Peyer's patch (tissue), 4 donors: ENCODE data around the gene FOSL1. TPM values are rescaled to one million over a fixed set of nuclear protein-coding genes. Genes with fewer than 3 reads are reported as not detected.

Source experiments
- DNase-seq, 3 donors: peaks; one replicate each; pipeline ENCODE4 v3.0.0-alpha.2; 2017 to 2019
- H3K27ac ChIP-seq, 4 donors: fragments of 200-600 bp; sonication (generic); one replicate each; pipeline ENCODE4 v1.5.1; 2016 to 2019
- H3K27me3 ChIP-seq, 2 donors: fragments of 200-600 bp; sonication (generic); one replicate each; pipeline ENCODE4 v1.5.1; 2019
- H3K36me3 ChIP-seq, 3 donors: fragments of 200-600 bp; sonication (generic); one replicate each; pipeline ENCODE4 v1.5.1; 2016 to 2019
- H3K4me1 ChIP-seq, 4 donors: fragments of 200-600 bp; sonication (generic); one replicate each; pipeline ENCODE4 v1.5.1; 2016 to 2019
- H3K4me3 ChIP-seq, 4 donors: fragments of 200-600 bp; sonication (generic); 1 replicate in 3 of 4; 2 replicates in 1 of 4; pipeline ENCODE4 v1.5.1; 2016 to 2019; ENCODE audit warnings: mild to moderate bottlenecking in 1 of 4
- H3K9me3 ChIP-seq, 4 donors: fragments of 200-600 bp; sonication (generic); one replicate each; pipeline ENCODE4 v1.5.1; 2016 to 2019; ENCODE audit warnings: mild to moderate bottlenecking in 1 of 4
- POLR2A ChIP-seq, 2 donors: fragments of 450-650 bp; IDR thresholded peaks; one replicate each; pipeline ENCODE4 v1.5.1; 2017; ENCODE audit warnings: antibody characterized with exemption in 2 of 2, mild to moderate bottlenecking in 2 of 2, moderate library complexity in 2 of 2
- total RNA-seq, 4 donors: library from RNA; depleted of rRNA; stranded (reverse); fragments of >200 nt; gene quantifications; one replicate each; pipeline ENCODE4 v1.1.0, GENCODE V29; 2016
- TF ChIP-seq, protein P1 (sequence below), 6 experiments: fragments of 450-650 bp in 4 of 6; fragments of 200-600 bp in 2 of 6; sonication (generic) in 1 of 6; IDR thresholded peaks; one replicate each; pipeline ENCODE4 v1.5.1; 2017 to 2019; ENCODE audit warnings: antibody characterized with exemption in 6 of 6, mild to moderate bottlenecking in 3 of 6, moderate library complexity in 1 of 6

FOSL1 gene
- total RNA-seq, 4 donors from 2014 or later: 1.5 to 7.4 (median 1.7) TPM; not detected in 1

DNA sequence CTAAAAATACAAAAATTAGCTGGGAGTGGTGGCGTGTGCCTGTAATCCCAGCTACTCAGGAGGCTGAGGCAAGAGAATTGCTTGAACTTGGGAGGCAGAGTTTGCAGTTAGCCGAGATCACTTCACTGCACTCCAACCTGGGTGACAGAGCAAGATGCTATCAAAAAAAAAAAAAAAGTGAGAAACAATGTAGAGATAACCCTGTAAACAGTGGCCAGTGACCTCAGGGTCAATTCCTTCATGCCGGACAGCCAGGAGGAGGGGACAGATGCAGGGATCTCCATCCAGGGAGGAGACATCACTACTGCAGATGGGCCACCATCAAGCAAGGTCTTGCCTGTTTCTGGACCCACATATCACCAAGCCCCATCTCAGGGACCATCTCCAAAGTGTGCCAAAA, 52.4 kb downstream of the FOSL1 start:
- Histone ChIP-seq H3K9me3 (no peaks in the 10 kb centered on the region), H3K4me1 (peaks cover 0 to 28% (median 5%) of the 10 kb centered on the region in 4 donors)
- no peak for TF ChIP-seq POLR2A (IDR thresholded peaks at IDR 0.05)
- TF ChIP-seq, protein P1, sequence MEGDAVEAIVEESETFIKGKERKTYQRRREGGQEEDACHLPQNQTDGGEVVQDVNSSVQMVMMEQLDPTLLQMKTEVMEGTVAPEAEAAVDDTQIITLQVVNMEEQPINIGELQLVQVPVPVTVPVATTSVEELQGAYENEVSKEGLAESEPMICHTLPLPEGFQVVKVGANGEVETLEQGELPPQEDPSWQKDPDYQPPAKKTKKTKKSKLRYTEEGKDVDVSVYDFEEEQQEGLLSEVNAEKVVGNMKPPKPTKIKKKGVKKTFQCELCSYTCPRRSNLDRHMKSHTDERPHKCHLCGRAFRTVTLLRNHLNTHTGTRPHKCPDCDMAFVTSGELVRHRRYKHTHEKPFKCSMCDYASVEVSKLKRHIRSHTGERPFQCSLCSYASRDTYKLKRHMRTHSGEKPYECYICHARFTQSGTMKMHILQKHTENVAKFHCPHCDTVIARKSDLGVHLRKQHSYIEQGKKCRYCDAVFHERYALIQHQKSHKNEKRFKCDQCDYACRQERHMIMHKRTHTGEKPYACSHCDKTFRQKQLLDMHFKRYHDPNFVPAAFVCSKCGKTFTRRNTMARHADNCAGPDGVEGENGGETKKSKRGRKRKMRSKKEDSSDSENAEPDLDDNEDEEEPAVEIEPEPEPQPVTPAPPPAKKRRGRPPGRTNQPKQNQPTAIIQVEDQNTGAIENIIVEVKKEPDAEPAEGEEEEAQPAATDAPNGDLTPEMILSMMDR (IDR thresholded peaks at IDR 0.05): no peak

DNA sequence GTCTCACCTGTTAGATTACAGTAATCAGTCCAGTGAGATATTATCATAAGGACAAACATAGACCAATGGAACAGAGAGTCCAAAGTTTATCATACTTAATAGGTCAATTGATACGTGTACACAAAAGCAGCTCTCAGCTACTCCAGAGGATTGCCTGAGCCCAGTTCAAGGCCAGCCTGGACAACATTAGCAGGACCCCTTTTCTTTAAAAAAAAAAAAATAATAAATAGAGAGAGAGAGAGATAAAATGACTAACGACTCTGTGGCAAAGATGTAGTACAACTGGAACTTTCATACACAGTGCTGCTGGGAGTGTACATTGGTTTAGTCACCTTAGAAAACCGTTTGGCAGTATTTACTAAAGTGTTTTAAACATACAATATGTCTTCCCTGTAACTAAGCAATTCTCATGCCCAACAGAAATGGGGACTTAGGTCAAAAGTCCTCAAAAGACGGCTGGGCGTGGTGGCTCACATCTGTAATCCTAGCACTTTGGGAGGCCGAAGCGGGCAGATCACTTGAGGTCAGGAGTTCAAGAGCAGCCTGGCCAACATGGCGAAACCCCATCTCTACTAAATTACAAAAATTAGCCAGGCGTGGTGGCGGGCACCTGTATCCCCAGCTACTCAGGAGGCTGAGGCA, 55.8 kb downstream of the FOSL1 start:
- Histone ChIP-seq H3K9me3 (no peaks in the 10 kb centered on the region), H3K4me3 (no peak overlapping the region), H3K36me3 (no peaks in the 10 kb centered on the region), H3K4me1 (peaks cover 0 to 14% (median 0%) of the 10 kb centered on the region in 4 donors), H3K27ac (peak overlapping the region in 2 of 4 donors; percentile 71 to 78), H3K27me3 (no peaks in the 10 kb centered on the region)
- TF ChIP-seq, protein P1 (IDR thresholded peaks at IDR 0.05): no peak
- no peak for TF ChIP-seq POLR2A (IDR thresholded peaks at IDR 0.05)
- DNase-seq: peak in 2 of 3 donors; percentile 51 to 57

More for the DNA sequence above, 52.4 kb downstream of the FOSL1 start:
- peak in 1 of 3 donors; percentile 30 for DNase-seq
- H3K27ac ChIP-seq: no peak overlapping the region
- peaks cover 0 to 19% (median 0%) of the 10 kb centered on the region in 3 donors for H3K36me3 ChIP-seq
- no peaks in the 10 kb centered on the region for H3K27me3 ChIP-seq
- no peak overlapping the region for H3K4me3 ChIP-seq

DNA sequence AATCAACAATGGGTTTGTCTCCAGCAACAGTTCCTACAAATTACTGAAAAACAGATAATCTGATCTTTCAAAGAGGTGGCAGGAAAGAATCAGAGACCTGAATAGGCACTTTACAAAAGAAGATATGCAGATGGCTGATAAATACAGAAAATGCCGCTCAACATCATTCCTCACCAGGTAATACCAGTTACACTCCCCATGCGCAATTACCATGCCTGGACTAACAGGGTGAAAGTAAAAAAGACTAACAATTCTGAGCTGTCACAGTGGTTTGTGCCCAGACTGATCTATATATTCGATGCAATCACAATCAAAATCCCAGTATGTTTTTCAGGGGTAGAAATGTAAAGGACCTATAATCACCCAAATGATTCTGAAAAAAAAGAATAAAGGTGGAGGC, 56.4 kb downstream of the FOSL1 start:
- Histone ChIP-seq H3K9me3 (no peaks in the 10 kb centered on the region), H3K27me3 (no peaks in the 10 kb centered on the region), H3K27ac (peak overlapping the region in 3 of 4 donors; percentile 19 to 78 (median 62)), H3K36me3 (no peaks in the 10 kb centered on the region), H3K4me1 (peaks cover 0 to 14% (median 0%) of the 10 kb centered on the region in 4 donors), H3K4me3 (no peak overlapping the region)
- TF ChIP-seq POLR2A (IDR thresholded peaks at IDR 0.05): no peak
- no peak for DNase-seq

DNA sequence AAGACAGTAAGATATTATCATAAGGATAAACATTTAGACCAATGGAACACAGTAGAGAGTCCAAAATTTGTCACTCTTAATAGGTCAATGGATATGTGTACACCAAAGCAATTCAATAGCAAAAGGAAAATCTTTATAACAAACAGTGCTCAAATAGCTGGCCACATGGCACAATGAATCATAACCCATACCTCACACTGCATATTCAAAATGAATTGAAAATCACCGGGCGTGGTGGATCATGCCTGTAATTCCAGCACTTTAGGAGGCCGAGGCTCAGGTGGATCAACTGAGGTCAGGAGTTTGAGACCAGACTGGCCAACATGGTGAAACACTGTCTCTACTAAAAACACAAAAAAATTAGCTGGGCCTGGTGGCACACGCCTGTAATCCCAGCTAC, 58.0 kb downstream of the FOSL1 start:
- peak in 1 of 3 donors; percentile 41 for DNase-seq
- Histone ChIP-seq H3K27me3 (no peaks in the 10 kb centered on the region), H3K9me3 (no peaks in the 10 kb centered on the region), H3K27ac (no peak overlapping the region), H3K4me1 (peaks cover 0 to 14% (median 0%) of the 10 kb centered on the region in 4 donors), H3K4me3 (no peak overlapping the region), H3K36me3 (no peaks in the 10 kb centered on the region)
- no peak for TF ChIP-seq POLR2A (IDR thresholded peaks at IDR 0.05)
- TF ChIP-seq, protein P1 (IDR thresholded peaks at IDR 0.05): no peak

Other genes starting within 250 kb of the FOSL1 start
- gene RELA, start 237.5 kb downstream of the FOSL1 start, total RNA-seq: 10 to 100 TPM; 46.6 to 86.9 (median 59.7) TPM
- 100 to 1,000 TPM in 1 of 4 donors, 10 to 100 TPM in 3; 55.9 to 137 (median 80.3) TPM for gene KAT5, start 188.1 kb downstream of the FOSL1 start, total RNA-seq
- 10 to 100 TPM; 27.2 to 98.2 (median 35.4) TPM for gene RNASEH2C, start 179.6 kb downstream of the FOSL1 start, total RNA-seq
- gene AP5B1, start 119.4 kb downstream of the FOSL1 start, total RNA-seq: 10 to 100 TPM; 14.9 to 35.8 (median 35.0) TPM
- gene OVOL1, start 113.3 kb downstream of the FOSL1 start, total RNA-seq: 10 to 100 TPM; 14.9 to 33.2 (median 29.8) TPM
- gene SNX32, start 66.4 kb downstream of the FOSL1 start, total RNA-seq: 1 to 10 TPM in 3 of 4 donors, not detected in 1; 1.7 to 6.7 (median 6.4) TPM
- 1,000 to 10,000 TPM in 3 of 4 donors, 100 to 1,000 TPM in 1; 961 to 2,313 (median 1,456) TPM for gene CFL1, start 42.2 kb downstream of the FOSL1 start, total RNA-seq
- gene MUS81, start 40.0 kb downstream of the FOSL1 start, total RNA-seq: 100 to 1,000 TPM in 1 of 4 donors, 10 to 100 TPM in 3; 68.3 to 101 (median 78.9) TPM
- 10 to 100 TPM in 3 of 4 donors, 1 to 10 TPM in 1; 4.4 to 75.1 (median 12.1) TPM for gene EFEMP2, start 27.6 kb downstream of the FOSL1 start, total RNA-seq
- gene CTSW, start 20.6 kb downstream of the FOSL1 start, total RNA-seq: 1 to 10 TPM in 2 of 4 donors, not detected in 2; 1.3 to 1.9 TPM
- gene FIBP, start 11.9 kb downstream of the FOSL1 start, total RNA-seq: 100 to 1,000 TPM; 100 to 173 (median 122) TPM
- 10 to 100 TPM in 1 of 4 donors, 1 to 10 TPM in 3; 3.5 to 12.4 (median 7.4) TPM for gene CCDC85B, start 9.7 kb downstream of the FOSL1 start, total RNA-seq
- gene C11orf68, start 18.7 kb upstream of the FOSL1 start, total RNA-seq: 10 to 100 TPM in 2 of 4 donors, 1 to 10 TPM in 2; 8.3 to 20.6 (median 12.1) TPM
- gene DRAP1, start 19.0 kb upstream of the FOSL1 start, total RNA-seq: 100 to 1,000 TPM in 1 of 4 donors, 10 to 100 TPM in 3; 32.6 to 112 (median 57.5) TPM
- not detected for gene TSGA10IP, start 45.1 kb upstream of the FOSL1 start, total RNA-seq
- gene SART1, start 61.3 kb upstream of the FOSL1 start, total RNA-seq: 10 to 100 TPM; 14.4 to 61.9 (median 26.4) TPM
- 10 to 100 TPM; 15.1 to 66.0 (median 23.7) TPM for gene EIF1AD, start 101.8 kb upstream of the FOSL1 start, total RNA-seq
- 10 to 100 TPM; 25.4 to 42.4 (median 27.7) TPM for gene BANF1, start 102.1 kb upstream of the FOSL1 start, total RNA-seq
- gene CST6, start 111.6 kb upstream of the FOSL1 start, total RNA-seq: not detected
- not detected for gene CATSPER1, start 126.1 kb upstream of the FOSL1 start, total RNA-seq
- not detected for gene GAL3ST3, start 148.8 kb upstream of the FOSL1 start, total RNA-seq
- gene SF3B2, start 152.0 kb upstream of the FOSL1 start, total RNA-seq: 100 to 1,000 TPM; 127 to 340 (median 171) TPM
- gene PACS1, start 169.9 kb upstream of the FOSL1 start, total RNA-seq: 10 to 100 TPM; 10.3 to 52.0 (median 22.3) TPM